Type B pancreatic cell (in vitro differentiated cells): Measurements from ENCODE around the gene EDIL3. TPM values are rescaled to one million over a fixed set of nuclear protein-coding genes. Genes with fewer than 3 reads are reported as not detected.

Experiments used
- DNase-seq: peaks from one replicate; pipeline ENCODE4 v3.0.0; 2021; ENCODE audit warnings: mixed read lengths; ENCODE audit not compliant: unreplicated experiment; ENCODE audit errors: extremely low spot score
- H3K27ac Mint-ChIP-seq: 2 replicates; pipeline ENCODE4 v1.8.0; 2021; ENCODE audit warnings: mild to moderate bottlenecking, mixed read lengths
- H3K27me3 Mint-ChIP-seq: 2 replicates; pipeline ENCODE4 v1.8.0; 2021; ENCODE audit warnings: mixed read lengths
- H3K36me3 Mint-ChIP-seq: 2 replicates; pipeline ENCODE4 v1.8.0; 2021; ENCODE audit warnings: mixed read lengths
- H3K4me1 Mint-ChIP-seq: one replicate; pipeline ENCODE4 v1.8.0; 2021; ENCODE audit warnings: mixed read lengths; ENCODE audit not compliant: unreplicated experiment
- H3K4me3 Mint-ChIP-seq: 2 replicates; pipeline ENCODE4 v1.8.0; 2021; ENCODE audit warnings: mild to moderate bottlenecking, mixed read lengths
- H3K9me3 Mint-ChIP-seq: 2 replicates; pipeline ENCODE4 v1.8.0; 2021; ENCODE audit warnings: mixed read lengths
- total RNA-seq: library from RNA; stranded (reverse); gene quantifications from 2 replicates; pipeline ENCODE4 v1.2.1, GENCODE V29; 2021; ENCODE audit warnings: low replicate concordance
- TF ChIP-seq, protein P1 (sequence below): fragments of 200-600 bp; sonication (generic); conservative IDR thresholded peaks from 2 replicates; pipeline ENCODE4 v1.5.0; 2021; ENCODE audit warnings: antibody characterized with exemption, mild to moderate bottlenecking

EDIL3 gene
- total RNA-seq, 1 donor from 2014 or later, result 19.1 TPM

GRCh38 chr5:84085387-84086041 is 299.2 kb downstream of the EDIL3 start:
- no peaks in the 10 kb centered on the region for H3K36me3 Mint-ChIP-seq
- peaks cover under 1% of the 10 kb centered on the region for H3K9me3 Mint-ChIP-seq
- no peaks in the 10 kb centered on the region for H3K4me1 Mint-ChIP-seq
- no peak for DNase-seq
- H3K27me3 Mint-ChIP-seq, result no peaks in the 10 kb centered on the region
- TF ChIP-seq, protein P1, sequence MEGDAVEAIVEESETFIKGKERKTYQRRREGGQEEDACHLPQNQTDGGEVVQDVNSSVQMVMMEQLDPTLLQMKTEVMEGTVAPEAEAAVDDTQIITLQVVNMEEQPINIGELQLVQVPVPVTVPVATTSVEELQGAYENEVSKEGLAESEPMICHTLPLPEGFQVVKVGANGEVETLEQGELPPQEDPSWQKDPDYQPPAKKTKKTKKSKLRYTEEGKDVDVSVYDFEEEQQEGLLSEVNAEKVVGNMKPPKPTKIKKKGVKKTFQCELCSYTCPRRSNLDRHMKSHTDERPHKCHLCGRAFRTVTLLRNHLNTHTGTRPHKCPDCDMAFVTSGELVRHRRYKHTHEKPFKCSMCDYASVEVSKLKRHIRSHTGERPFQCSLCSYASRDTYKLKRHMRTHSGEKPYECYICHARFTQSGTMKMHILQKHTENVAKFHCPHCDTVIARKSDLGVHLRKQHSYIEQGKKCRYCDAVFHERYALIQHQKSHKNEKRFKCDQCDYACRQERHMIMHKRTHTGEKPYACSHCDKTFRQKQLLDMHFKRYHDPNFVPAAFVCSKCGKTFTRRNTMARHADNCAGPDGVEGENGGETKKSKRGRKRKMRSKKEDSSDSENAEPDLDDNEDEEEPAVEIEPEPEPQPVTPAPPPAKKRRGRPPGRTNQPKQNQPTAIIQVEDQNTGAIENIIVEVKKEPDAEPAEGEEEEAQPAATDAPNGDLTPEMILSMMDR, result no peak
- no peak overlapping the region for H3K27ac Mint-ChIP-seq
- no peak overlapping the region for H3K4me3 Mint-ChIP-seq

DNA sequence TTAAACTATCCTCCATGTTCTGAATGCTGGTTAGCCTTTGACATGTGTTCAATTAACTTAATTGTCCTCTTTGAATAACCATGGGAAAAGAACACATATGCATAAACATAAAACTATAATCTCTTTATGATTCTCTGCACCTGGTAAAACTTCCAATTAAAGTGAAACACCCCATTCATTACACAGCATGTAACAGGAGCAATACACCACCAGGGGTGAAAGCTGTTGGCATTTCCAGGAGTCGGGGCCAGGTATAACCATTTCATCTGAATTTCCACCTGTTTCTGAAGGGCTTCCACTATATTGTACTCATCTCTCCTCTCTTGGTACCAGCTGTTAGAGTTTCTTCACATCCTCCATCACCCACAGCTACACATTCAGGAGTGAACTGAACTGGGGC is 303.8 kb downstream of the EDIL3 start:
- peaks cover 4% of the 10 kb centered on the region for H3K9me3 Mint-ChIP-seq
- H3K4me3 Mint-ChIP-seq, result no peak overlapping the region
- no peak for DNase-seq
- no peaks in the 10 kb centered on the region for H3K36me3 Mint-ChIP-seq
- TF ChIP-seq, protein P1, result peak; percentile 21
- H3K27me3 Mint-ChIP-seq, result no peaks in the 10 kb centered on the region
- H3K27ac Mint-ChIP-seq, result no peak overlapping the region
- no peaks in the 10 kb centered on the region for H3K4me1 Mint-ChIP-seq

- H3K27me3 Mint-ChIP-seq, result no peaks in the 10 kb centered on the region
- DNase-seq, result no peak
- H3K36me3 Mint-ChIP-seq, result no peaks in the 10 kb centered on the region
- H3K27ac Mint-ChIP-seq, result no peak overlapping the region
- TF ChIP-seq, protein P1, result no peak
- no peaks in the 10 kb centered on the region for H3K4me1 Mint-ChIP-seq
- H3K4me3 Mint-ChIP-seq, result no peak overlapping the region
- H3K9me3 Mint-ChIP-seq, result no peaks in the 10 kb centered on the region
These were observed 312.3 kb downstream of the EDIL3 start for GRCh38 chr5:84072339-84072738.

GRCh38 chr5:84069608-84070179 is 315.0 kb downstream of the EDIL3 start:
- no peaks in the 10 kb centered on the region for H3K27me3 Mint-ChIP-seq
- H3K36me3 Mint-ChIP-seq, result no peaks in the 10 kb centered on the region
- H3K9me3 Mint-ChIP-seq, result no peaks in the 10 kb centered on the region
- TF ChIP-seq, protein P1, result no peak
- no peak overlapping the region for H3K27ac Mint-ChIP-seq
- no peak overlapping the region for H3K4me3 Mint-ChIP-seq
- no peaks in the 10 kb centered on the region for H3K4me1 Mint-ChIP-seq
- no peak for DNase-seq

DNA sequence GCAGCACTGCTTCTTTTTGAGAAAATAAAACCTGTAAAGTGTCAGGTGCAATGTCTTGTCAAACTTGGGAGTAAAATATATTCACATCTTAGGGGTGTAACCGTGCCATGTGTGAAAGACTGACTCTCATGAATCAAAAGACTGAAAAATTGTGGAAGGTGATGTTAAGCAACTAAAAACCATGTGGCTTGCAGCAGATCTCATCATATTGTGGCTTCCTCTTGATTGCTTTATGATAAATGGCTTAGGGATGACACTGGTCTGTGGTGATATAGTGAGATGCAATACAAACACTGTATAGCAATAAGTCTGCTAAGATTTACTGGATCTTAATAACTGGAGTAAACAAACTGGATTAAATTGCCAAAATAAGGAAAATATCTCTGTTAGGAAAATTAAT is 321.6 kb downstream of the EDIL3 start:
- TF ChIP-seq, protein P1, result no peak
- H3K27ac Mint-ChIP-seq, result no peak overlapping the region
- H3K9me3 Mint-ChIP-seq, result no peaks in the 10 kb centered on the region
- no peak for DNase-seq
- no peak overlapping the region for H3K4me3 Mint-ChIP-seq
- H3K27me3 Mint-ChIP-seq, result no peaks in the 10 kb centered on the region
- H3K4me1 Mint-ChIP-seq, result no peaks in the 10 kb centered on the region
- no peaks in the 10 kb centered on the region for H3K36me3 Mint-ChIP-seq
